VCaP (cell line): Measurements from ENCODE around the gene CORO1A.

Experiments used
- H3K27ac ChIP-seq: fragments of 450-650 bp; 2 replicates; pipeline ENCODE4 v1.5.1; 2017
- TF ChIP-seq, protein P1 (sequence below): fragments of 450-650 bp; conservative IDR thresholded peaks from 2 replicates; pipeline ENCODE4 v1.5.1; 2017; ENCODE audit warnings: mild to moderate bottlenecking, moderate library complexity

Gene CORO1A

DNA sequence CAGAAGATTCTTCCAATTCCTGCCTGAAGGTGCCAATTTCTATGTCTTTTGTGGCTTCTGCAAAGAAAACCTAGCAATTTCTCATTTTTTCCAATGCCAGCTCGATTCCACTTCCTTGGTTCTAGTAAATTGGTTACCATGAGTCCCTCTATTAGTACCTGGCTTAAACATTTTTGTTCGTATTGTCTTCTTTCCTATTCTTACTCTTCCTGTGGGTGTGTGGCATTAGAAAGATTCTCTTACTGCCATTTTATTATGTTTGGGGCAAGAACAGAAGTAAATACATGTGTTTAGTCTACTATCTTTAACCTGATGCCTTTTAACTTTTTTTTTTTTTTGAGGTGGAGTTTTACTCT is 40.1 kb upstream of the CORO1A start:
- TF ChIP-seq, protein P1, sequence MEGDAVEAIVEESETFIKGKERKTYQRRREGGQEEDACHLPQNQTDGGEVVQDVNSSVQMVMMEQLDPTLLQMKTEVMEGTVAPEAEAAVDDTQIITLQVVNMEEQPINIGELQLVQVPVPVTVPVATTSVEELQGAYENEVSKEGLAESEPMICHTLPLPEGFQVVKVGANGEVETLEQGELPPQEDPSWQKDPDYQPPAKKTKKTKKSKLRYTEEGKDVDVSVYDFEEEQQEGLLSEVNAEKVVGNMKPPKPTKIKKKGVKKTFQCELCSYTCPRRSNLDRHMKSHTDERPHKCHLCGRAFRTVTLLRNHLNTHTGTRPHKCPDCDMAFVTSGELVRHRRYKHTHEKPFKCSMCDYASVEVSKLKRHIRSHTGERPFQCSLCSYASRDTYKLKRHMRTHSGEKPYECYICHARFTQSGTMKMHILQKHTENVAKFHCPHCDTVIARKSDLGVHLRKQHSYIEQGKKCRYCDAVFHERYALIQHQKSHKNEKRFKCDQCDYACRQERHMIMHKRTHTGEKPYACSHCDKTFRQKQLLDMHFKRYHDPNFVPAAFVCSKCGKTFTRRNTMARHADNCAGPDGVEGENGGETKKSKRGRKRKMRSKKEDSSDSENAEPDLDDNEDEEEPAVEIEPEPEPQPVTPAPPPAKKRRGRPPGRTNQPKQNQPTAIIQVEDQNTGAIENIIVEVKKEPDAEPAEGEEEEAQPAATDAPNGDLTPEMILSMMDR, result no peak
- H3K27ac ChIP-seq, result no peak overlapping the region

DNA sequence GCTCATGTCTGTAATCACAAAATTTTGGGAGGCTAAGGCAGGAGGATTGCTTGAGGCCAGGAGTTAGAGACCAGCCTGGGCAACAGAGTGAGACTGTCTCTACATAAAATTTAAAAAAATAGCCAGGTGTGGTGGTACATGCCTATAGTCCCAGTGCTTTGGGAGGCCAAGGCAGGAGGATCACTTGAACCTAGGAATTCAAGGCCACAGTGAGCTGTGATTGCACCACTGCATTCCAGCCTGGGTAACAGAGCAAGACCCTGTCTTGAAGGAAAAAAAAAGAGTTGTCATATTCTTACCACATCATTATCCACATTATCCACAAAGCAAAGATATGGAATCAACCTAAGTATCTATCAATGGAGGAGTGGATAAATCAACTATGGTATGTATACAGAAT is 39.4 kb upstream of the CORO1A start:
- TF ChIP-seq, protein P1, result no peak
- no peak overlapping the region for H3K27ac ChIP-seq

DNA sequence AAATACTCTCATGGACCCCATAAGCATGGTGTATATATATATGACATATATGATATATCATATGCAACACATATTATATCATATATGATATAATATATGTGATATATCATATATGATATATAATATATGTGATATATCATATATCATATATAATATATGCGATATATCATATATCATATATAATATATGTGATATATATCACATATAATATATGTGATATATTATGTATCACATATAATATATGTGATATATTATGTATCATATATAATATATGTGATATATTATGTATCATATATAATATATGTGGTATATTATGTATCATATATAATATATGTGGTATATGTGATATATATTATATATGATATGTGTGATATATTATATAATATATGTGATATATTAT is 38.5 kb upstream of the CORO1A start:
- TF ChIP-seq, protein P1, result no peak
- H3K27ac ChIP-seq, result no peak overlapping the region

GRCh38 chr16:30145657-30146056 is 37.7 kb upstream of the CORO1A start:
- TF ChIP-seq, protein P1, result no peak
- no peak overlapping the region for H3K27ac ChIP-seq

GRCh38 chr16:30147843-30148510 is 35.4 kb upstream of the CORO1A start:
- no peak overlapping the region for H3K27ac ChIP-seq
- TF ChIP-seq, protein P1, result no peak

GRCh38 chr16:30149250-30149930 is 34.0 kb upstream of the CORO1A start:
- TF ChIP-seq, protein P1, result no peak
- H3K27ac ChIP-seq, result no peak overlapping the region

DNA sequence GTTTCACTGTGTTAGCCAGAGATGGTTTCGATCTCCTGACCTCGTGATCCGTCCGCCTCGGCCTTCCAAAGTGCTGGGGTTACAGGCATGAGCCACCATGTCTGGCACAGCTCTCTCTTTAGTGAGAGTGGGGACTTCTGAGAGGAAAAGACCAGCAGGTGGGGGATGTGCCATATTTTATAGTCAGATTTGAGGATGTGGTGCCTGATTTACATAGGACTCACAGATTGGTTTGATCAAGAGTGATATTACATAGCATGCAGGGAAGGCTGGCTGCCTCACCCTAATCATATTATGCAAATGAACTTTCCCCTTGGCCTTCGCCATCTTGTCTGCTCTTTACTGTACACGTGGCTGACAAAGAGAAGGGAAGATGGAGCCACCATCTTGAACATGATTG is 32.3 kb upstream of the CORO1A start:
- H3K27ac ChIP-seq, result no peak overlapping the region
- TF ChIP-seq, protein P1, result no peak
